OCI-LY3 (cell line): ENCODE results near the gene SMAD5.

ENCODE experiments used
- H2AFZ ChIP-seq: fragments of 200-600, 300-600 bp; shearing (Covaris generic); 2 replicates; pipeline ENCODE4 v1.6.0; 2014; ENCODE audit warnings: antibody characterized with exemption, low read depth, low read length
- H3K27ac ChIP-seq: fragments of 200-600, 300-600 bp; sonication (generic); 2 replicates; pipeline ENCODE4 v1.5.1; 2014; ENCODE audit warnings: mild to moderate bottlenecking, low read length, moderate library complexity, mixed read lengths
- H3K27me3 ChIP-seq: fragments of 200-600, 300-600 bp; sonication (generic); 2 replicates; pipeline ENCODE4 v1.6.1; 2014; ENCODE audit warnings: low read depth, low read length, mixed read lengths
- H3K36me3 ChIP-seq: fragments of 200-600, 300-600 bp; sonication (generic); replicated peaks from 2 replicates; pipeline ENCODE3; 2014; ENCODE audit warnings: low read depth, low read length, mixed read lengths
- H3K4me1 ChIP-seq: fragments of 300-600, 200-600 bp; sonication (generic); 2 replicates; pipeline ENCODE4 v1.6.1; 2014; ENCODE audit warnings: low read length, mixed read lengths
- H3K4me2 ChIP-seq: fragments of 200-600, 300-600 bp; sonication (generic); 2 replicates; pipeline ENCODE4 v1.6.1; 2014; ENCODE audit warnings: low read length, mixed read lengths
- H3K4me3 ChIP-seq: fragments of 300-600, 200-600 bp; sonication (generic); 2 replicates; pipeline ENCODE4 v1.5.1; 2014; ENCODE audit warnings: antibody characterized with exemption, mild to moderate bottlenecking, low read length, moderate library complexity
- H3K79me2 ChIP-seq: fragments of 300-600, 200-600 bp; shearing (Covaris generic); 2 replicates; pipeline ENCODE4 v1.6.1; 2014; ENCODE audit warnings: mild to moderate bottlenecking, low read length, mixed read lengths
- H3K9ac ChIP-seq: fragments of 300-600, 200-600 bp; shearing (Covaris generic); 2 replicates; pipeline ENCODE4 v1.6.0; 2014; ENCODE audit warnings: mild to moderate bottlenecking, low read length, moderate library complexity
- H3K9me3 ChIP-seq: fragments of 200-600, 300-600 bp; shearing (Covaris generic); 2 replicates; pipeline ENCODE4 v1.6.1; 2014; ENCODE audit warnings: low read length, mixed read lengths; ENCODE audit not compliant: insufficient read depth
- H4K20me1 ChIP-seq: fragments of 200-600, 300-600 bp; sonication (generic); 2 replicates; pipeline ENCODE4 v1.6.1; 2016; ENCODE audit warnings: low read length, mixed read lengths; ENCODE audit not compliant: insufficient read depth
- EZH2phosphoT487 ChIP-seq: fragments of 200-600 bp; shearing (Covaris generic); IDR thresholded peaks from 2 replicates; pipeline ENCODE4 v1.6.1; 2018; ENCODE audit warnings: antibody characterized with exemption, mixed run types, low read depth
- TF ChIP-seq, protein P1 (sequence below): fragments of 200-600, 300-600 bp; sonication (generic); IDR thresholded peaks from 2 replicates; pipeline ENCODE4 v1.5.1; 2014; ENCODE audit warnings: antibody characterized with exemption, low read length, low read depth

The SMAD5 gene

GRCh38 chr5:136191304-136192014, 58.8 kb downstream of the SMAD5 start:
- no peaks in the 10 kb centered on the region for H4K20me1 ChIP-seq
- no peaks in the 10 kb centered on the region for H3K4me1 ChIP-seq
- H3K27ac ChIP-seq, result no peak overlapping the region
- H3K9ac ChIP-seq, result no peak overlapping the region
- no peak for TF ChIP-seq EZH2phosphoT487
- TF ChIP-seq, protein P1, sequence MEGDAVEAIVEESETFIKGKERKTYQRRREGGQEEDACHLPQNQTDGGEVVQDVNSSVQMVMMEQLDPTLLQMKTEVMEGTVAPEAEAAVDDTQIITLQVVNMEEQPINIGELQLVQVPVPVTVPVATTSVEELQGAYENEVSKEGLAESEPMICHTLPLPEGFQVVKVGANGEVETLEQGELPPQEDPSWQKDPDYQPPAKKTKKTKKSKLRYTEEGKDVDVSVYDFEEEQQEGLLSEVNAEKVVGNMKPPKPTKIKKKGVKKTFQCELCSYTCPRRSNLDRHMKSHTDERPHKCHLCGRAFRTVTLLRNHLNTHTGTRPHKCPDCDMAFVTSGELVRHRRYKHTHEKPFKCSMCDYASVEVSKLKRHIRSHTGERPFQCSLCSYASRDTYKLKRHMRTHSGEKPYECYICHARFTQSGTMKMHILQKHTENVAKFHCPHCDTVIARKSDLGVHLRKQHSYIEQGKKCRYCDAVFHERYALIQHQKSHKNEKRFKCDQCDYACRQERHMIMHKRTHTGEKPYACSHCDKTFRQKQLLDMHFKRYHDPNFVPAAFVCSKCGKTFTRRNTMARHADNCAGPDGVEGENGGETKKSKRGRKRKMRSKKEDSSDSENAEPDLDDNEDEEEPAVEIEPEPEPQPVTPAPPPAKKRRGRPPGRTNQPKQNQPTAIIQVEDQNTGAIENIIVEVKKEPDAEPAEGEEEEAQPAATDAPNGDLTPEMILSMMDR, result no peak
- H3K4me3 ChIP-seq, result no peak overlapping the region
- no peaks in the 10 kb centered on the region for H3K36me3 ChIP-seq
- no peak overlapping the region for H3K4me2 ChIP-seq
- no peaks in the 10 kb centered on the region for H3K27me3 ChIP-seq
- H3K79me2 ChIP-seq, result no peaks in the 10 kb centered on the region
- H3K9me3 ChIP-seq, result no peaks in the 10 kb centered on the region
- H2AFZ ChIP-seq, result no peak overlapping the region

GRCh38 chr5:136192015-136192525, 59.4 kb downstream of the SMAD5 start:
- H3K4me2 ChIP-seq, result no peak overlapping the region

DNA sequence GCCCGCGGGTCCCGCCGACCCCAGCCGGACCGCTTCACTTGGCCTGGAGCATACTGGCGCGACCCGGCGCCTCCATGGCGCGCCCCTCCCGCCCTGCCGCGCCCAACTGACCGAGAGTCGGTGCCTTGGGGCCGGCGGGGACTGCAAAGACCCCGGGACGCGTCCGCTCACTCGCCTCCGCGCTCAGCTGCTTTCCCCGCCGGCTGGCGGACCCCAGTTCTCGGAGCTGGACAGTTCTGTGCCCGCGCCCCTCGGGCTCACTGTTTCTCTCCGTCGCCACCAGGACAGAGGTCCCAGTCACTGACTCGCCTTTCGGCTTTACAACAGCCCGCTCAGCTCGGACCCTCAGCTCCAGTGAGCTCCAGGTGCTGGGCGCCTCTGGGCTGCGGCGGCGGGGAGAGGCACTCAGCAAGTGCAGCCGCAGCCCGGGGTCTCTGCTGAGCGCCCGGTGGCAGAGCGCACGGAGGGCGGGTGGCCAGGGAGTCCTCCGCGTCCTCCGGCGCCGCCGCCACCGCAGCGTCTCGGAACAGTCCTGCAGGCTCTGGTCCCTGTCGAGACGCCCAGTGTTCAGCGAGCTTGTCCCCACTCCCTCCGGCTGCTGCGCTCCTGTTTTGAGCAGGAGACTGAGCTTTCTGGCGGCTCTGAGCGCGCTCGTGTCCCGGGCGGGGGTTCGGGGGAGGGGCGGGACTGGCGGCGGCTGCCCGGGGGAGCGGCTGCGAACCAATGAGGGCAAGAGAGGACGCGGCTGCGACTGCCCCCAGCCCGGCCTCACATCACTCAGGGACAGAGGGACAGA, 60.1 kb downstream of the SMAD5 start, which contains the start of gene SMIM32:
Gene SMIM32 (minus strand): TSS at position 637 of the 796 bp plus-strand sequence. CDS start 638 bp downstream, outside the sequence.
- TF ChIP-seq EZH2phosphoT487, result no peak
- TF ChIP-seq, protein P1, result no peak
- no peaks in the 10 kb centered on the region for H3K36me3 ChIP-seq
- H3K9ac ChIP-seq, result no peak within 1 kb of the TSS
- no peak within 1 kb of the TSS for H2AFZ ChIP-seq
- H3K4me3 ChIP-seq, result no peak within 1 kb of the TSS
- no peak within 1 kb of the TSS for H3K4me2 ChIP-seq
- H4K20me1 ChIP-seq, result no peaks in the 10 kb centered on the region
- H3K4me1 ChIP-seq, result no peaks in the 10 kb centered on the region
- no peaks in the 10 kb centered on the region for H3K27me3 ChIP-seq
- no peaks in the 10 kb centered on the region for H3K9me3 ChIP-seq
- H3K79me2 ChIP-seq, result no peaks in the 10 kb centered on the region
- H3K27ac ChIP-seq, result no peak within 1 kb of the TSS

More at GRCh38 chr5:136192015-136192525, 59.4 kb downstream of the SMAD5 start:
- TF ChIP-seq EZH2phosphoT487, result no peak
- TF ChIP-seq, protein P1, result no peak
- Histone ChIP-seq H3K9me3 (no peaks in the 10 kb centered on the region), H3K27me3 (no peaks in the 10 kb centered on the region), H3K27ac (no peak overlapping the region), H3K79me2 (no peaks in the 10 kb centered on the region), H3K4me1 (no peaks in the 10 kb centered on the region), H3K9ac (no peak overlapping the region), H4K20me1 (no peaks in the 10 kb centered on the region), H3K4me3 (no peak overlapping the region), H2AFZ (no peak overlapping the region), H3K36me3 (no peaks in the 10 kb centered on the region)

GRCh38 chr5:136193322-136193935, 60.8 kb downstream of the SMAD5 start:
- no peak overlapping the region for H3K4me2 ChIP-seq
- no peak overlapping the region for H3K4me3 ChIP-seq
- H3K27ac ChIP-seq, result no peak overlapping the region
- no peak overlapping the region for H3K9ac ChIP-seq
- no peaks in the 10 kb centered on the region for H3K36me3 ChIP-seq
- H3K9me3 ChIP-seq, result no peaks in the 10 kb centered on the region
- H3K79me2 ChIP-seq, result no peaks in the 10 kb centered on the region
- no peak for TF ChIP-seq EZH2phosphoT487
- TF ChIP-seq, protein P1, result no peak
- H3K27me3 ChIP-seq, result no peaks in the 10 kb centered on the region
- no peaks in the 10 kb centered on the region for H4K20me1 ChIP-seq
- no peak overlapping the region for H2AFZ ChIP-seq
- no peaks in the 10 kb centered on the region for H3K4me1 ChIP-seq
